Stimulated activated CD4-positive, alpha-beta T cell treated with anti-CD3 and anti-CD28 coated beads, Interleukin-4, amount 100 ng/mL, for 1 hour (primary cell): ENCODE results near the gene SMAD1.
"Not testable (repeated sequence)": the region's sequence is repeated elsewhere in the genome, so short reads cannot be mapped to it uniquely, and the experiment has no call there.

Experiments
- DNase-seq: peaks from one replicate; pipeline ENCODE4 v3.0.0-alpha.2; 2020

Gene SMAD1

GRCh38 chr4:145530662-145531061 is 49.0 kb downstream of the SMAD1 start:
- DNase-seq, result no peak

GRCh38 chr4:145531223-145531622 is 49.6 kb downstream of the SMAD1 start:
- DNase-seq, result no peak

GRCh38 chr4:145531859-145532258 is 50.2 kb downstream of the SMAD1 start:
- DNase-seq, result no peak

GRCh38 chr4:145533001-145533400 is 51.3 kb downstream of the SMAD1 start:
- DNase-seq, result no peak

- DNase-seq, result not testable (repeated sequence)
These were observed 51.8 kb downstream of the SMAD1 start for GRCh38 chr4:145533415-145533814.

GRCh38 chr4:145533961-145534360 is 52.3 kb downstream of the SMAD1 start:
- no peak for DNase-seq

GRCh38 chr4:145535202-145535601 is 53.5 kb downstream of the SMAD1 start:
- no peak for DNase-seq

- no peak for DNase-seq
These were observed 54.4 kb downstream of the SMAD1 start for GRCh38 chr4:145536044-145536443.

- no peak for DNase-seq
These were observed 56.9 kb downstream of the SMAD1 start for GRCh38 chr4:145538596-145538995.

- no peak for DNase-seq
These were observed 58.0 kb downstream of the SMAD1 start for GRCh38 chr4:145539671-145540070.

GRCh38 chr4:145540235-145540634 is 58.6 kb downstream of the SMAD1 start:
- no peak for DNase-seq

GRCh38 chr4:145541346-145541745 is 59.7 kb downstream of the SMAD1 start:
- no peak for DNase-seq

- DNase-seq, result no peak
These were observed 63.4 kb downstream of the SMAD1 start for GRCh38 chr4:145545031-145545430.

- no peak for DNase-seq
These were observed 64.0 kb downstream of the SMAD1 start for GRCh38 chr4:145545538-145546174.

GRCh38 chr4:145546175-145546915 is 64.7 kb downstream of the SMAD1 start:
- no peak for DNase-seq

GRCh38 chr4:145551660-145552059 is 70.0 kb downstream of the SMAD1 start:
- no peak for DNase-seq

GRCh38 chr4:145552181-145552822 is 70.6 kb downstream of the SMAD1 start:
- DNase-seq, result no peak

GRCh38 chr4:145553375-145553774 is 71.7 kb downstream of the SMAD1 start:
- no peak for DNase-seq

GRCh38 chr4:145554691-145555090 is 73.0 kb downstream of the SMAD1 start:
- no peak for DNase-seq

GRCh38 chr4:145557720-145558119 is 76.1 kb downstream of the SMAD1 start:
- peak; percentile 48 for DNase-seq

GRCh38 chr4:145563293-145563985 is 81.8 kb downstream of the SMAD1 start:
- no peak for DNase-seq

- no peak for DNase-seq
These were observed 82.9 kb downstream of the SMAD1 start for GRCh38 chr4:145564540-145564939.

GRCh38 chr4:145565328-145565727 is 83.7 kb downstream of the SMAD1 start:
- DNase-seq, result no peak
